Thyroid gland (tissue), 4 donors: Measurements from ENCODE around the gene PAFAH1B2. TPM values are rescaled to one million over a fixed set of nuclear protein-coding genes. Genes with fewer than 3 reads are reported as not detected.

ENCODE experiments used
- DNase-seq, 2 donors: peaks; one replicate each; pipeline ENCODE4 v3.0.0-alpha.2; 2019
- H3K27ac ChIP-seq, 3 donors: fragments of 200-600 bp; sonication (generic); 1 replicate in 2 of 3; 2 replicates in 1 of 3; pipeline ENCODE4 v1.5.1; 2016 to 2019; ENCODE audit warnings: mild to moderate bottlenecking in 1 of 3, moderate library complexity in 1 of 3
- H3K27me3 ChIP-seq: fragments of 200-600 bp; sonication (generic); one replicate; pipeline ENCODE4 v1.5.1; 2019
- H3K36me3 ChIP-seq, 2 donors: fragments of 200-600 bp; sonication (generic); one replicate each; pipeline ENCODE4 v1.5.1; 2016 to 2019
- H3K4me1 ChIP-seq, 2 donors: fragments of 200-600 bp; sonication (generic); one replicate each; pipeline ENCODE4 v1.5.1; 2017 to 2019
- H3K4me3 ChIP-seq, 3 donors: fragments of 200-600 bp; sonication (generic); replicated peaks in 1 of 3; 1 replicate in 2 of 3; 2 replicates in 1 of 3; pipeline ENCODE4 v1.5.1; 2016; ENCODE audit warnings: mild to moderate bottlenecking in 1 of 3
- H3K9me3 ChIP-seq: fragments of 200-600 bp; sonication (generic); one replicate; pipeline ENCODE4 v1.5.1; 2017
- CTCF ChIP-seq, 6 experiments: fragments of 200-600 bp in 3 of 6; fragments of 450-650 bp in 3 of 6; sonication (generic) in 3 of 6; IDR thresholded peaks; one replicate each; pipeline ENCODE4 v1.5.1; 2016 to 2019; ENCODE audit warnings: antibody characterized with exemption in 6 of 6, mild to moderate bottlenecking in 2 of 6, inconsistent platforms in 1 of 6, moderate library complexity in 1 of 6
- POLR2A ChIP-seq, 2 donors: fragments of 450-650 bp; IDR thresholded peaks; one replicate each; pipeline ENCODE4 v1.6.1; 2017; ENCODE audit warnings: antibody characterized with exemption in 2 of 2, mild to moderate bottlenecking in 2 of 2, moderate library complexity in 1 of 2
- WGBS, 2 donors: methylation state at CpG; one replicate each; pipeline ENCODE4 v1.1.5; 2017; 5-methylcytosine and 5-hydroxymethylcytosine counted together
- intact Hi-C: fragments of 100-400 bp; cut with DNase I; formaldehyde crosslinking; loops from one replicate; pipeline ENCODE4 v1.15.1; 2023
- total RNA-seq, 4 donors: library from RNA; depleted of rRNA; stranded (reverse); fragments of >200 nt; gene quantifications; one replicate each; pipeline ENCODE4 v1.2.3, GENCODE V29; 2016

The PAFAH1B2 gene
- total RNA-seq, 4 donors from 2014 or later = 107 to 128 (median 118) TPM

- Histone ChIP-seq H3K9me3 (no peaks in the 10 kb centered on the region), H3K4me3 (no peak overlapping the region), H3K27ac (peak overlapping the region in 1 of 3 donors; percentile 8), H3K36me3 (no peaks in the 10 kb centered on the region), H3K27me3 (no peaks in the 10 kb centered on the region), H3K4me1 (peaks cover 49 to 70% of the 10 kb centered on the region in 2 donors)
- DNase-seq = no peak
- TF ChIP-seq CTCF (IDR thresholded peaks at IDR 0.05) (no peak), POLR2A (IDR thresholded peaks at IDR 0.05) (no peak)
- 86 to 91% methylated on average over 5 of the region's 5 CpGs for WGBS, 2 donors
- intact Hi-C loops = no loop called here
Observed at GRCh38 chr11:117175781-117176180, 31.7 kb downstream of the PAFAH1B2 start.

GRCh38 chr11:117176186-117176585, 32.1 kb downstream of the PAFAH1B2 start:
- peaks cover 48 to 74% of the 10 kb centered on the region in 2 donors for H3K4me1 ChIP-seq
- no peaks in the 10 kb centered on the region for H3K9me3 ChIP-seq
- H3K4me3 ChIP-seq = no peak overlapping the region
- no peaks in the 10 kb centered on the region for H3K27me3 ChIP-seq
- 67 to 75% methylated on average over 1 of the region's 1 CpG for WGBS, 2 donors
- H3K36me3 ChIP-seq = no peaks in the 10 kb centered on the region
- no peak for DNase-seq
- TF ChIP-seq POLR2A (IDR thresholded peaks at IDR 0.05) = no peak
- TF ChIP-seq CTCF (IDR thresholded peaks at IDR 0.05) = no peak
- intact Hi-C loops = no loop called here
- no peak overlapping the region for H3K27ac ChIP-seq

- H3K27ac ChIP-seq = peak overlapping the region; percentile 93 to 94 (median 94)
- peak overlapping the region in 1 of 3 donors; percentile 71 for H3K4me3 ChIP-seq
- H3K9me3 ChIP-seq = no peaks in the 10 kb centered on the region
- H3K27me3 ChIP-seq = no peaks in the 10 kb centered on the region
- DNase-seq = no peak
- intact Hi-C loops = no loop called here
- TF ChIP-seq CTCF (IDR thresholded peaks at IDR 0.05) (no peak), POLR2A (IDR thresholded peaks at IDR 0.05) (no peak)
- peaks cover 35 to 65% of the 10 kb centered on the region in 2 donors for H3K4me1 ChIP-seq
- peaks cover 0 to 9% of the 10 kb centered on the region in 2 donors for H3K36me3 ChIP-seq
- WGBS, 2 donors = 81 to 84% methylated on average over 10 of the region's 10 CpGs
Observed at GRCh38 chr11:117177534-117178209, 33.6 kb downstream of the PAFAH1B2 start.

GRCh38 chr11:117178210-117179034, 34.3 kb downstream of the PAFAH1B2 start, which contains the start of gene SIDT2:
TSS of gene SIDT2 (plus strand) at chr11:117178743. CDS start at chr11:117179264, 521 bp downstream.
- peaks cover 0 to 11% of the 10 kb centered on the region in 2 donors for H3K36me3 ChIP-seq
- no peaks in the 10 kb centered on the region for H3K27me3 ChIP-seq
- intact Hi-C loops = no loop called here
- H3K4me1 ChIP-seq = peaks cover 27 to 57% of the 10 kb centered on the region in 2 donors
- DNase-seq = peak; percentile 95 to 96
- H3K4me3 ChIP-seq = peak within 1 kb of the TSS; percentile 66 to 77 (median 71)
- H3K9me3 ChIP-seq = no peaks in the 10 kb centered on the region
- WGBS, 2 donors = 1% methylated on average over 41 to 43 of the region's 51 CpGs
- TF ChIP-seq POLR2A (IDR thresholded peaks at IDR 0.05) (peak; percentile 62 to 96), CTCF (IDR thresholded peaks at IDR 0.05) (peak in 1 of 6 experiments; percentile 50)
- H3K27ac ChIP-seq = peak within 1 kb of the TSS; percentile 93 to 94 (median 94)
